ENCODE measurements around the gene PTGER1.
A peak's percentile ranks its signal among the peaks of the same experiment; 100 is the strongest.

Gene PTGER1

DNA sequence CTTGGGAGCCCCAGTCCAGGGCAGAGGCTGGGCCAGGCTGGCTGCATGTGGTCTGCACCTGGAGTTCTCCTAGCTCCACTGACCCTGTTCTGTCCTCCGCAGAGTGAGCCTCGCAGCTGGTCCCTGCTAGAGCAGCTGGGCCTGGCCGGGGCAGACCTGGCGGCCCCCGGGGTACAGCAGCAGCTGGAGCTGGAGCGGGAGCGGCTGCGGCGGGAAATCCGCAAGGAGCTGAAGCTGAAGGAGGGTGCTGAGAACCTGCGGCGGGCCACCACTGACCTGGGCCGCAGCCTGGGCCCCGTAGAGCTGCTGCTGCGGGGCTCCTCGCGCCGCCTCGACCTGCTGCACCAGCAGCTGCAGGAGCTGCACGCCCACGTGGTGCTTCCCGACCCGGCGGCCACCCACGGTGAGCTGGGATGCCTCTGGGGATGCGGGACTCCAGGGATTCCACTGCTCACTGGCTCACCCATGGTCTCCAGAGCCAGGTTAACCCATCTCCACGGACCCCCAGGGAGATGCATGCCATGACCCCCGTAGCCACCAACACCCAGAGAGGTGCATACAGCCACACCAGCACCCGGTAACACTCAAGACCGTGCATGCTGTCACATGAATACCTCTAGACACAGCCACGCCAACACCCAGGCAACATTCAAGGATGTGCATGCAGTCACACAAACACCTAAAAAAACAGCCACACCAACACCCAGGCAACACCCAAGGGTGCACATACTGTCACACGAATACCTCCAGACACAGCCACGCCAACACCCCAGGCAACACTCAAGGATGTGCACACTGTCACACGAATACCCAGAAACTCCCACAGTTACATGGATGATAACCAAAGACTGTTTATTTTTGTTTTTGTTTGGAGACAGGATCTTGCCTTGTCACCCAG, 33.9 kb downstream of the PTGER1 start:
- no peak for DNase-seq

- DNase-seq = no peak
These were observed 35.1 kb downstream of the PTGER1 start for GRCh38 chr19:14440049-14440448.

- no peak for DNase-seq
These were observed 36.1 kb downstream of the PTGER1 start for GRCh38 chr19:14439014-14439413.

- DNase-seq = no peak
These were observed 37.5 kb downstream of the PTGER1 start for GRCh38 chr19:14437578-14438140.

- DNase-seq = no peak
These were observed 39.7 kb downstream of the PTGER1 start for GRCh38 chr19:14435320-14436050.

DNA sequence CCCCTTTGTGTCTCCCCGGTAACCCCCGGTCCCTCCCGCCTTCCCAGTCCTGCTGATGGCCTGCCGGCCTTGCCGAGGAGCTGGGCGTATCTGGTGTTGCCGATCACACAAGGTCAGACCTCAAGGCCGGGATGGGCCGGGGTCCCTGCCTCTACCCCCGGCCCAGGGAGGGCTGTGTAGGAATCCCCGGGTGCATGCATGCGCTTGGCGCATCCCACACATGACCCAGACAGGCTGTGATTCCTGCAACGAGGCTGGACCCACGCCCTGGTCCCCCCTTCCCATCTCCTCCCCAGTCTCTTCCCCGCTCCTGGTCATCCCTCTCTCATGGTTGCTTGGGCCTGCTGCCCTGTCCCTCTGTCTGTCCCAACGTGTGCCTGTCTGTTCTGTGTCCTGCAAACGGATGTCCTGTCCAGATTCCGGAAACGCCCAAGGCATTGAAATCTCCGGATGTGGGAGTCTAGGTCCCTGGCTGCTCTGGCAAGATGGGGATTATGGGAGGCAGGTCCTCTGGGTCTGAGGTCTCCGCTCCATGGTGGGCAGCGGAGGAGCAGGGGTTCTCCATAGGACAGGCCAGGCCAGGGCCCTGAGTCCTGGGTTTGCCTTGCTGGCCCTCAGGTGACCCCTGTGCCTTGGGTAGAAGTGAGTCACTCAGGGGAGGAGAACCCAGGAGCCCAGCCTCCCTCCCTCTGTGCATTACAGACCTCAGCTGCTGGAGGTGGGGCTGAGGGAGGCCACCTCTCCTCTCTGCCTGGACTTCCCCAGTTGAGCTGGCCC, 40.4 kb downstream of the PTGER1 start:
- DNase-seq = no peak

DNA sequence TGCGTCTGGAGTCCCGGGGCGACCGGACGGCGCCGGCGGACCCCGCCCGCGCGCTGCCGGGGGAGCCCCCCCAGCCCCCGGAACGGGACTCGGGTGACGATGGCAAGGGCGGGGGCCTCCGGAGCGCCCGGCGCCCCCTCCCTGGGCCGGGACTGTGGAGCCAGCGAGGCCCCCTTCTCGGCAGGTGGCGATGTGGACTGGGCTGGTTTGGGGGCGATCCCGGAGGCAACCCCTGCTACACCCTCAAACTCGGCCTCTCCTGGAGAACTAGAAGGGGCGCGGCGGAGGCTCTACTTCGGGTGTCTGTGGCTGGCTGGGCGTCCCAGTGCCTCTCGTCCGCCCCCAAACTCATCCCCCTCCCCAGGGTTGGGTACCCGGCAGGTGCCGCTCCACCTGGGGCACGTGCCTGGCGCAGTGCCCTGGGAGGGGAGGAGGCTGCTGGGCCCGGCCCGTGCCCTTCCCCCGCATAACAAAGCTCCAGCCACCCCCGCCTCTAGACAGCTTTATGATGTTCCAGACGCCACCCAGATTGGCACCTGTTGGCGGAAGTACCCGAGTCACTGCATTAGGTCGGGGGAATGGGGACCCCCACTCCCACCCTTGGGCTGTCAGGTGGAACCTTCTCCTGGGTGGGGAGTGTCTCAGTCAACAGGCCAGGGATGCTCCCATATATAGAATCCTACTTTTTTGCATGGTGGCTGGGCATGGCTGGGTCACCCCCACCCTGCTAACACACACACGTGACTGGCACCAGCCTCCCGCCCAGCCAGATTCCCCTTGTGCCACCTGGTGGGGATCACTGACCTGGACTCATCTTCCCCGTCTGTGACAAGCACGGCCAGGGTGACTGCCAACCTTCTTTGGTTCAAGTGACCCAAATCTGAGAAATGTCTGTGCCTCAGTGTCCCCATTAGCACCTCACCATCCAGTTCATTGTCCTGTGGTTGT, 41.3 kb downstream of the PTGER1 start:
- DNase-seq = peak; percentile 74

- peak; percentile 93 for DNase-seq
These were observed 42.2 kb downstream of the PTGER1 start, which contains the start of gene PKN1 for GRCh38 chr19:14432791-14433553. Gene PKN1 (plus strand): TSS chr19:14433306. CDS start chr19:14433522, 216 bp downstream.

DNA sequence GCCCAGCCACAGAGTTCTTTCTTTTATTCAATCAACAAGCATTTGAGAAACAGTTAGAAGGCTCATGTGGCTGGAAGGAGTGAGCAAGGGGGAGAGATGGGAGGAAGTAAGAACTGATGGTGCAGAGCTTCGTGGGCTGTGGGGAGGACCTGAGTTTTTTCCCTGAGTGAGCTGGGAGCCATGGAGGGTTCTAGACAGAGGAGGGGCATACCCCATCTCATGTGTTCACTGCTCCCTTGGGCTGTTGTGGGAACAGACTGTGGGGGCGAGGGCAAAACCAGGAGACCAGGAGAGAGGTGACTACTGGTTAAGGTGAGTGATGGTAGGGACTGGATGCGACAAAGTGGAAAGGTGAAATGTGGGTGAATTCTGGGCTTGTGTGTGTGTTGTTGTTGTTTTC, 44.4 kb downstream of the PTGER1 start:
- no peak for DNase-seq

DNA sequence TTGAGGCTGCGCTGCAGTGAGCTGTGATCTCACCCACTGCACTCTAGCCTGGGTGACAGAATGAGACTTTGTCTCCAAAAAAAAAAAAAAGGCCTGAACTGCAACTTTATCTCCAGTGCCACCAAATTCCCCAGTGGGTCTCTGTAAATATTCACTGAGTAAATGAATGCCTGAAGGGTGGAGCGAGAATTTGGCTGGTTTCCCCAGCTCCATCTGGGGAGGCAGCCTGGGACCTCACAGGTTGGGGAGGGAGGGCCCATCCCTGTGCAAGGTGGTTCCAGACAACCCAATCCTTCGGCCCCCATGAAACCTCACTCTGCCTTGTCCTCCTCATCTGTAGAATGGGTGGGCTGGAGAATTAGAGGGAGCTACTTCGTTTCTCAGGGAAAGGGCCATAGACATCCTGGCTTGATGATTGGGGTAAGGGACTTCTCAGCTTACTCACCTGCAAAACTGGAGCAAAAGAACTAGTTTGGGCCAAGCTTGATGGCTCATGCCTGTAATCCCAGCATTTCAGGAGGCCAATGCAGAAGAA, 46.2 kb downstream of the PTGER1 start:
- DNase-seq = no peak

GRCh38 chr19:14427461-14427860, 47.7 kb downstream of the PTGER1 start:
- no peak for DNase-seq

GRCh38 chr19:14425696-14426138, 49.4 kb downstream of the PTGER1 start:
- DNase-seq = no peak
